PFSK-1 (cell line): ENCODE data around the gene CRTAC1.
A peak's percentile ranks its signal among the peaks of the same experiment; 100 is the strongest.

ENCODE experiments used
- POLR2AphosphoS5 ChIP-seq: IDR thresholded peaks from 2 replicates; pipeline ENCODE4 v1.6.1; 2012; ENCODE audit warnings: low read depth, mild to moderate bottlenecking, control low read depth, low read length, moderate library complexity
- TAF1 ChIP-seq: IDR thresholded peaks from 2 replicates; pipeline ENCODE4 v1.6.1; 2012; ENCODE audit warnings: low read length, control low read depth, borderline replicate concordance; ENCODE audit not compliant: insufficient read depth
- TF ChIP-seq, protein P1 (sequence below), 2 experiments: IDR thresholded peaks; 2 replicates each; pipeline versions ENCODE4 v1.6.1 to v1.8.0; 2011 to 2012; ENCODE audit warnings: low read depth in 2 of 2, low read length in 2 of 2, control low read depth in 1 of 2, inconsistent platforms in 1 of 2, mild to moderate bottlenecking in 1 of 2, moderate library complexity in 1 of 2; ENCODE audit not compliant: insufficient read depth in 1 of 2

DNA sequence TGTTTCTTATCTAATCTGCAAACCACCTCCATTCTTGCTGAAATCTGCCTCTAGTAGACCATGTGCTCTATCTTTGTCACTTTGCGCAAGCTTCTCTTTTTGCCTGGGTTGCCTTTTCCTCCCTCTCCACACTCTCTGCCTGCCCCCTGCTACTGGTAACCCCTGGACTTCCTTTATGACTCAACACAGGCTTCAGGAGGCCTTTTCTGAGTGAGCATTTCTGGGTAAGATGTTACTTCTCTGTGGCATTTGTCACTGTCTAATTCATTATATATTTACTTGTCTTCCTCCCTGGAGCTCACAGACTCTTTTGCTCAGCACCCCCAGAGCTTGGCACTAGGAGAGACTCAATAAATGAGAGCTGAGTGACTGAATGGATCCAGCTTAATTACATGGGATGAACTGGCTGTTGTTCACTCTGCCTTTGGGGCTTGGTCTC lies 172.4 kb downstream of the CRTAC1 start:
- TF ChIP-seq, protein P1, sequence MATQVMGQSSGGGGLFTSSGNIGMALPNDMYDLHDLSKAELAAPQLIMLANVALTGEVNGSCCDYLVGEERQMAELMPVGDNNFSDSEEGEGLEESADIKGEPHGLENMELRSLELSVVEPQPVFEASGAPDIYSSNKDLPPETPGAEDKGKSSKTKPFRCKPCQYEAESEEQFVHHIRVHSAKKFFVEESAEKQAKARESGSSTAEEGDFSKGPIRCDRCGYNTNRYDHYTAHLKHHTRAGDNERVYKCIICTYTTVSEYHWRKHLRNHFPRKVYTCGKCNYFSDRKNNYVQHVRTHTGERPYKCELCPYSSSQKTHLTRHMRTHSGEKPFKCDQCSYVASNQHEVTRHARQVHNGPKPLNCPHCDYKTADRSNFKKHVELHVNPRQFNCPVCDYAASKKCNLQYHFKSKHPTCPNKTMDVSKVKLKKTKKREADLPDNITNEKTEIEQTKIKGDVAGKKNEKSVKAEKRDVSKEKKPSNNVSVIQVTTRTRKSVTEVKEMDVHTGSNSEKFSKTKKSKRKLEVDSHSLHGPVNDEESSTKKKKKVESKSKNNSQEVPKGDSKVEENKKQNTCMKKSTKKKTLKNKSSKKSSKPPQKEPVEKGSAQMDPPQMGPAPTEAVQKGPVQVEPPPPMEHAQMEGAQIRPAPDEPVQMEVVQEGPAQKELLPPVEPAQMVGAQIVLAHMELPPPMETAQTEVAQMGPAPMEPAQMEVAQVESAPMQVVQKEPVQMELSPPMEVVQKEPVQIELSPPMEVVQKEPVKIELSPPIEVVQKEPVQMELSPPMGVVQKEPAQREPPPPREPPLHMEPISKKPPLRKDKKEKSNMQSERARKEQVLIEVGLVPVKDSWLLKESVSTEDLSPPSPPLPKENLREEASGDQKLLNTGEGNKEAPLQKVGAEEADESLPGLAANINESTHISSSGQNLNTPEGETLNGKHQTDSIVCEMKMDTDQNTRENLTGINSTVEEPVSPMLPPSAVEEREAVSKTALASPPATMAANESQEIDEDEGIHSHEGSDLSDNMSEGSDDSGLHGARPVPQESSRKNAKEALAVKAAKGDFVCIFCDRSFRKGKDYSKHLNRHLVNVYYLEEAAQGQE (IDR thresholded peaks at IDR 0.05; ENCODE audit: insufficient read depth in 1 of 2, low read depth in 2 of 2, low read length in 2 of 2): 0 out of 4 replicates have a peak, but pooled peaks of 1 of the 2 experiments have one; percentile 25
- TF ChIP-seq POLR2AphosphoS5 (no peak), TAF1 (no peak)
